Mesenteric fat pad (tissue), 1 donor: ENCODE measurements around the gene BBIP1. TPM values are rescaled to one million over a fixed set of nuclear protein-coding genes. Genes with fewer than 3 reads are reported as not detected.
"Not testable (repeated sequence)": the region's sequence is repeated elsewhere in the genome, so short reads cannot be mapped to it uniquely, and the experiment has no call there.

ENCODE experiments used
- DNase-seq: peaks from one replicate; pipeline ENCODE4 v3.0.0-alpha.2; 2020; ENCODE audit warnings: low spot score
- total RNA-seq: library from RNA; stranded (reverse); fragmentation: NEBNext Ultra II Directional; extraction: Animal tissue kit (Norgen Biotek cat#: 25700); gene quantifications from one replicate; pipeline ENCODE4 v1.2.1, GENCODE V29; 2021
- donor health status: DM: yes; HTN: yes; CAD: no.

Gene BBIP1
- total RNA-seq, 1 donor from 2014 or later: 26.9 TPM

DNA sequence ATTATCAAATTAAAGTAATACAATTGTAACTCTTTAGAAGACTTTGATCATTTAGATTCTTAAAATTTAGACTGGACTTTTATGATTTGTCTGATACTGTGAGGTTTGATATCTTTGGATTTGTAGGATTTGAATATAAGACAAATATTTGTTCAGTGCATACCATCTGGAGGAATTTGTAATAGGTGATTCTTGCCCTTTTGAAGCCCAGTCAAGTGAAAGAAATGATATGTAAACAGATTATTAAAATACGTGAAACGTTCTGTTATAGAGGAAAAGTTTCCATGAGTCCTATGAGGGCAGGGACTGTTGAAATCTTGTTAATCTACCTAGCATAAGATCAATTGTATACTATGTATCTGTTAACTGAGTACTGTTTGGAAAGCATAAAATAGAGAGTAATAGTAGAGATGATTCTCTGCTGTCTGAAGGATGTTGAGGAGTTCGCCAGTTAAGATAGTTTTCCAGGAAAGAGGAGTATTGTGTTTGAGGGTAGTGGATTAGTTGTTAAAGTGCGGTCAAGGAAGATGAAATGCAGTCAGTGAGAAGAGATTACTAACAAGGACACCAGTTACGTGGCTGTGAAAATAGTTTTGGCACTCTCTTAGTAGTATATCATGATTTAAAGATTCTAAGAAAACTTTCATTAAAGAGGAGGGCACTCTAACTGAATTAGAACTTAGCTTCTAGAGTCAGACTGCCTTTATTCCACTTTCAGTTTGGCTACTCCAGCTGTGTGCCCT lies 32.9 kb downstream of the BBIP1 start:
- DNase-seq: no peak

GRCh38 chr10:110883924-110884323 lies 35.1 kb downstream of the BBIP1 start:
- no peak for DNase-seq

GRCh38 chr10:110881905-110882304 lies 37.1 kb downstream of the BBIP1 start:
- DNase-seq: no peak

DNA sequence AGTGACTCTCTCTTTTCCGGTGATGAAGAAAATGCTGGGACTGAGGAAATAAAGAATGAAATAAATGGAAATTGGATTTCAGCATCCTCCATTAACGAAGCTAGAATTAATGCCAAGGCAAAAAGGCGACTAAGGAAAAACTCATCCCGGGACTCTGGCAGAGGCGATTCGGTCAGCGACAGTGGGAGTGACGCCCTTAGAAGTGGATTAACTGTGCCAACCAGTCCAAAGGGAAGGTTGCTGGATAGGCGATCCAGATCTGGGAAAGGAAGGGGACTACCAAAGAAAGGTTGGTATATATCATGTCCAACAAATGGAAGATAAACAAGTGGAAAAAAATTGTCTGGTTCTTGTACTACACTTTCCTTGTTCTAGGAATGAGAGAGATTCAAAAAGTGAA lies 37.7 kb downstream of the BBIP1 start:
- DNase-seq: no peak

DNA sequence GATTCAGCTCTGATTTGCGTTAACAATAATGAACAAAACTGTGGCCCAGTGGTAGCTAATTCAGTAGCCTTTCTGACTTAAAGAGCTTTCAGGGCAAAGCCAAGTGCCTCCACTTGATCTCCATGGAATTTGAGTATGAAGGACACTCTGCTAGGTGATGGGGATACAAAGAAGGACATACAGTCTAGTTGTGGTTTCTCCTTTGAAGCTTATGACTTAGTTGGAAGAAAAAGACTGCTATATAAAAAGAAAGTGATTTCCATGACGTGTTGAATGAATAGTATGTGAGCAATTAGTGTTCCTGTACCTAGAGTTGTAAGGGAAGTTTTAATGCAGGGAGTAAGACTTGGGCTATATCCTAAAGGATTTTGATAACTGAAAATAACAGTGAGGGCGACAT lies 39.0 kb downstream of the BBIP1 start:
- no peak for DNase-seq

GRCh38 chr10:110876788-110877187 lies 42.2 kb downstream of the BBIP1 start:
- DNase-seq: no peak

DNA sequence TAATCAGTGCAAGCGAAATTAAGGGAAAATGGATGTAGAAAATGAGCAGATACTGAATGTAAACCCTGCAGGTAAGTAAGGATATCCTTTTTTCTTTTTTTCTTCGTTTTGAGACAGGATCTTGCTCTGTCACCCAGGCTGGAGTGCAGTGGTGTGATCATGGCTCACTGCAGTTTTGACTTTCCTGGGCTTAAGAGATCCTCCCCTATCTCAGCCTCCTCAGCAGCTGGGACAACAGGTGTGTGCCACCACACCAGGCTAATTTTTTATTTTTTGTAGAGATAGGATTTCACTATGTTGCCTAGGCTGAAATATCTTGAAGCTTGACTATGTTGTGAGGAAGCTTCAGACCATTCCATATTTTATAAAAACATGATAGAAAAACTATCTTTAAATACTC lies 43.0 kb downstream of the BBIP1 start:
- no peak for DNase-seq

- DNase-seq: no peak
These were observed 45.0 kb downstream of the BBIP1 start for GRCh38 chr10:110873951-110874350.

DNA sequence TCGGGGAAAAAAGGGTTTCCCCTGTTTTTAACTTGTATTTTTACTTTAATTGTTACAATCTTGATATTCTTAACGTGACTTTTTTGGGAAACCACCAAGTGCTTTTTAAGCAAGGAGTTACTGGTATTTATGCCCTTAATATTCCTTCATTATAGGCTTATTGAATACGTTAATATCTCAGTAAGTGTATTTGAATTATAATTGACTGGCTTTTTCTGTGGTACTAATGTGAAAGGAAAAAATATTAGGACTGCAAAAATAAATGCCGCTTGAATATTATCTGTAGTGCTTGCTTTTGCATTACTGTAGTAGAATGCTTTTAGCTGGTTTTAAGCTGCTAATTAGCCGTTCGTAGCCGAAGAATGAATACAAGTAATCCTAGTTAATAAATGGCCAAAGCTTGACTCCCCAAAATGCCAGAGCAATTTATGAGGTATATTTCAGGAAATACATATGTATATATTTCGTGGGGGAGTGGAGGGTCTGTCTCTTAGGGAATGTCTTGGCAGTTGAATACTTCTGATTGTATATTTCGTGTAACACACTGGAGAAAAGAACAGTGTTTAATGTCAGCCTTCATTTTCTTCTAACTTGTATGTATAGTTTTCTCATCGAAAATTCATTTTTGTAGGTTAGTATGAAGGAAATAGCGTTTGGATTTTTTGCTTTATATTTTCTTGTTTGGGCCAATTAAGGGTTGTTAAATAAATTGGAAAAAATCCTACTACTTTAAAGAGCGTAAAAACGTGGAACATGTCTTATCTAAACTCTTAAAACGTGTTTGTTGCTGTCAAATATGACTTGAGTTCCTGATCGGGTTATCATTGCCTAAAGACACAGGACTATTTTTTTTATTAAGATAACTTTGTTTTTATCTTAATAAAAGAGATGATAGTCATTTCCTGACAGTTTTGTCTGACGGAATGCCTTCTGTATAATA lies 45.7 kb downstream of the BBIP1 start:
- DNase-seq: no peak

DNA sequence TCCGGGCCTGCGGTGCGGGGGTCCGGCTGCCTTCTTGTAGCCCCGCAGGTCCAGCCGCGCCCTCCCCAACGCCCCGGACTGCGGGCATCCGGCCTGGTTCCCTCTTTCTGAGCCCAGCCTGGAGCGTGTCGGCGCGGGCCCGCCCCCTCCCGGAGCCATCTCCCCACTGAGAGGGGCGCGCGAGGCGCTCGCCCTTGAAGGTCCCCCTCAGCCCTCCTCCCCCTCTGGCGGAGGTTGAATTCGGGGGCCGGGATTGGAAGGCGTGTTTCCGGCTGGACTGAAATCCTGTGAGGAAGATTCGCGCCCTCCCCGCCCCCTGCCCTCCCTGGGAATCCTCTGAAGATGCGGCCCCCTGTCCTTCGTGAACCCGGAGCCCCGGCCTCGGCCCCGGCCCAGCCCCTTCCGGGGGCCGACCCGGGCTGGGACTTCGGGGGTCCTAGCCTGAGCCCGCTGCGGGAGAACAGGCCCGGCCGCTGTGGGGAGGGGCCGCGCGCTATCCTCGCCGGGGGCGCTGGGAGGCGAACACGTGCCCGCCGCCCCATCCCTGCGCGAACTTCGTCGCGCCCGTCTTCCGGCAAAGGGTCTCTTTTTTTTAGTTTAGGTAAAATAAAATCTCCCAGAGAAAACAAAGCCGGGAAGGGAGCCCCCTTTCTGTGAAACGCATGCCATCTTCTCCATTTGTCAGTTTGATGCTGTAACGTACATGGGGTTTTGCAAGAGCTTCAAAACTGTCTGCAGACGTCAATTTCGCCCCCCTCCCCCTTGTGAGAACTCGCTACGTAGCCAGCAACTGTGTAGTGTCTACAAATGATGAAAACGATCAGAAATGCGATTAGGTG lies 46.6 kb downstream of the BBIP1 start:
- DNase-seq: peak; percentile 94

DNA sequence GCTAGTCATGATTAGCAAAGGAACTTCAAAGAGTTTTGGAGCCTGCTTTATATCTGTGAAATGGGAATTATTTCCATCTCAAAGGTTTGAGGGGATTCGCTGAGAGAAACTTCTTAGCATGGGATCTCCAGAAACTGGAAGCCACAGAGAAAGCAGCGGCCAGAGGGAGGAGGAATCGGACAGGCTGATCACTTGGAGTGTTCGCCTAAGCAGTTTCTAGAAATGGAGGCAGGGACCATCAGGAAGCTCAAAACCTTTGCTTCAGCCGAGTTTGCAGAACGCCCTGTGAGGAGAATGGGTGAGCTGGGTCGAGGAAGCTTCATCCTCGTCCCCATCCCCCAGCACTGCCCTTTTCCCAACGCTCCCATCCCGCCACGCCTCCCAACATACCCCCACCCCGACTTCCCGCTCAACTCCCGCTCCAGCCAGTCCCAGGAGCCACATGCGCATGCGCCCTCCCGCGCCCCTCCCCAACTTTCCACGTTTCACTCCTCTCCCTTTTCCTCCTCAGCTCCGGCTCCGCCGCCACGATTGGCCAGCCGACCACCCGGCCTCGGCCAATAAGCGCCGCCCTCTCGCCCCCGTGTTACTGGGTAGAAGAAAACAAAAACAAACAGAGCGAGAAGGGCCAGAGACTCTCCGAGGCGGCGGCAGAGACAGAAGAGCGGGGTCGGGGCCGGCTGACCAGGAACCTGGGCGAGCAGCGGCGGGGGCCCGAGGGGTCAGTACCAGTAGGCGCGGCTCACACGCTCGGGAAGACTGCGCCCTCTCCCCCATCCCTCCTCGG lies 47.5 kb downstream of the BBIP1 start, which contains the start of gene PDCD4:
Gene PDCD4, plus strand, starts transcription at position 631 of the 787 bp plus-strand sequence. CDS start 4,100 bp downstream, outside the sequence.
- DNase-seq: peak; percentile 100

DNA sequence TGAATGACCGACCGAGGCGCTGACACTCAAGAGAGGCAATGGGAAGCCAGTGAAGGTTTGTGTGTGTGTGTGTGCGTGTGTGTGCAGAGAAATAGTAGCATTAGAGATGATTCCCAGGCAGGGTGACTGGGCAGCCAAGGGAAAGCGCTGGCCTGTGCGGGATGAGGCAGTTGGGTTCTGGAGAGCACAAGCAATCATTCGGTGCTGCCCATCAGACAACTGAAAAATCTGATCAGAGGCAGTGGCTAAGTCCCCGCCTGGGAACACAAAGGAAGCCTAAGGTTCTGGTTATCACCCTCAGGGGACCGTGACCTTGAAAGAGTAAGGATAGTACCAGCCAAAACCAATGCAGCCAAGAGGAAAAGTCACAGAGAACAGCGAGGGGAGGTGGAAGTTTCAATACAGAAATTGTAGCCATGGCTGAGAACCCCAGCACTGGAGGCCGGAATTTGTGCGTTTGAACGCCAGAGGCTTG lies 48.1 kb downstream of the BBIP1 start:
- no peak for DNase-seq

DNA sequence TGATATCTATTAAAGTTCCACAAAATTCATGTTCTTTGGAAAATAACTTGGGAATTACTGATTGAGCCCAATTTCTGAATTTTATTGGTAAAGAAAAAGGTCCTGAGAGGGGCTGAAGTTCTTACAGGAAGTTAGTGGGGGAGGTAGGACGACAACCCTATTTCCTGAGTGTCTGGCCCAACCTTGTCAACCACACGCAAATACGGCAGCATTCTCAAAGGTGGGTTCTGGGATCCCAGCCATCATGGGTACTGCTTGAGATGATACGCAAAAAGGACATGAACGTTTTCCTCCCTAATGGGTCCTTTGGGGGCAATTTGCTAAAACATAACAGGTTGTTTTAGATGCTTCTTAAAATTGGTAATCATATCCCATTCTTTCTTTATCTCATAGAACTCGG lies 50.0 kb downstream of the BBIP1 start:
- DNase-seq: no peak

GRCh38 chr10:110867807-110868465 lies 51.0 kb downstream of the BBIP1 start:
- DNase-seq: no peak

DNA sequence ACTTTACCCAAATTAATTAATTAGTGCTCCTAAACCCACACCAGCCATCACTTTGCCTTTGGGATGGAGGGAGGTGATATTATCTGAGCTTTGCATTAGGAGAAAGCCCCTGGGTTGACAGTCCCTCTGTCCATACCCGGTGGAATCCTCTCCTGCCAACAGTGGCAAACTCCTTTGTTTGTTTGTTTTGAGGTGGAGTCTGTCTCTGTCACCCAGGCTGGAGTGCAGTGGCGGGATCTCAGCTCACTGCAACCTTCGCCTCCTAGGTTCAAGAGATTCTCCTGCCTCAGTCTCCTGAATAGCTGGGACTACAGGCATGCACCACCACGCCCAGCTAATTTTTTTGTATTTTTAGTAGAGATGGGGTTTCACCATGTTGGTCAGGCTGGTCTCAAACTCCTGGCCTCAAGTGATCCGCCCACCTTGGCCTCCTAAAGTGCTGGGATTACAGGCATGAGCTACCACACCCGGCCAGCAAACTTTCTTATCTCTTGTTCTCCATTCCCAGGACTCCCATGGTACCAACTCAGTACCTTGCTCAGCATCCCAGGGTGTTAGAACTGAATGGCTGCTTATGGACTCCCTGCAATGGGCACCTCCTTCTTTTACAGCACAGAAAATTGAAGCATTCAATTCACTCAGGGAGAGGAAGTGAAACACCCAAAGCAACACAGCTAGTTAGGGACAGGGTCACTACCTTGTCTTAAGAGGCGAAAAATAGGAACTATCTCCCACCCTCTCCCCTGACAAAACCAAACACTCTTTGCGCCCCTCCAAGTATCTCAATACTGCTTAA lies 51.8 kb downstream of the BBIP1 start:
- DNase-seq: not testable (repeated sequence)

DNA sequence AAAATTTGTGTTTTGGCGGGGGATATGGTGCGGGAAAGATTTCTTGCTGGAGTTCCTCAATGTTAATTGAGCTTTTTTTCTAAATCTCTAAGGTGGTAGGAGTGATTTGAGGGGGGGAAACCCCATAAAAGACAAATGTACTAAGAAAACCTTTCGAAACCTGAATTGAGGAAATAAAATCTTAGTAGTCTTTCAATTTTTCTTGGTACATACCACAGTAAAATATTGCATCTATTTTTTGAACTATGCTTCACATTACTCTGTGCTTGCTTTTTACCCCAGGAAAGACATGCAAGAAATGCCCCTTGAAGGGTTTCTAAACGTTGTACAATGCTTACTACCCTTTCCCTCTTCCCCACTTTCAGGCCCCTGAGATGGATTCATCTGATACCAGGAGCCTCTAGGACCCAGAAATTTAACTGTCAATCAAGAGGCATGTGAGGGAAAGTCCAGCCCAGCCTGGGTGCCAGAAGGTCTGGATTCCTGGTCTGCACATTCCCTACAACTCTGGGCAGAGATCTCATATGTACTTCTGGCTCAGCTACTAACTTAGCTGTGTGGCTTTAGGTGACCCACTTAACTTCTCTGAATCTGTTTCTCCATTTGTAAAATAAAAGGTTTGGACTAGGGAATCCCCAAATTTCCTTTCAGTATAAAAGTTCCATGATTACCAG lies 53.0 kb downstream of the BBIP1 start:
- no peak for DNase-seq

- DNase-seq: no peak
These were observed 53.7 kb downstream of the BBIP1 start for GRCh38 chr10:110865186-110865808.

- no peak for DNase-seq
These were observed 54.3 kb downstream of the BBIP1 start for GRCh38 chr10:110864662-110865140.
